Hippocampal formation (tissue), 2 donors: ENCODE measurements around the gene TMEM220.
A peak's percentile ranks its signal among the peaks of the same experiment; 100 is the strongest.
"Not testable (repeated sequence)": the region's sequence is repeated elsewhere in the genome, so short reads cannot be mapped to it uniquely, and the experiment has no call there.

ENCODE experiments used
- DNase-seq, 2 donors: peaks; one replicate each; lab custom pipeline; 2025; lab: John Stamatoyannopoulos, UW

TMEM220 gene

GRCh38 chr17:10728331-10728892 is 1.4 kb downstream of the TMEM220 start:
- DNase-seq, result no peak

- no peak for DNase-seq
These were observed 2.6 kb downstream of the TMEM220 start for GRCh38 chr17:10727192-10727591.

GRCh38 chr17:10726196-10726595 is 3.6 kb downstream of the TMEM220 start:
- no peak for DNase-seq

- DNase-seq, result no peak
These were observed 4.6 kb downstream of the TMEM220 start for GRCh38 chr17:10725262-10725661.

GRCh38 chr17:10724546-10725195 is 5.2 kb downstream of the TMEM220 start:
- DNase-seq, result no peak

- no peak for DNase-seq
These were observed 11.3 kb downstream of the TMEM220 start for GRCh38 chr17:10718547-10718946.

- no peak for DNase-seq
These were observed 13.6 kb downstream of the TMEM220 start for GRCh38 chr17:10716218-10716617.

GRCh38 chr17:10713318-10713717 is 16.5 kb downstream of the TMEM220 start:
- no peak for DNase-seq

- DNase-seq, result no peak
These were observed 24.1 kb downstream of the TMEM220 start for GRCh38 chr17:10705727-10706126.

GRCh38 chr17:10702574-10702973 is 27.2 kb downstream of the TMEM220 start:
- DNase-seq, result no peak

GRCh38 chr17:10699856-10700255 is 30.0 kb downstream of the TMEM220 start:
- DNase-seq, result no peak

GRCh38 chr17:10698096-10698818 is 31.6 kb downstream of the TMEM220 start:
- peak in 1 of 2 donors; percentile 8 for DNase-seq

GRCh38 chr17:10697092-10698081 is 32.4 kb downstream of the TMEM220 start, which contains the start of the genes ADPRM and SCO1:
TSS of gene ADPRM (plus strand) at chr17:10697594. CDS start at chr17:10704927, 7,333 bp downstream.
TSS of gene SCO1 (minus strand) at chr17:10697533. CDS start at chr17:10697507, 26 bp downstream.
- peak; percentile 93 to 94 for DNase-seq

- DNase-seq, result not testable (repeated sequence)
These were observed 33.9 kb downstream of the TMEM220 start for GRCh38 chr17:10695875-10696407.

- no peak for DNase-seq
These were observed 42.3 kb downstream of the TMEM220 start for GRCh38 chr17:10687499-10687898.

- DNase-seq, result no peak
These were observed 46.0 kb downstream of the TMEM220 start for GRCh38 chr17:10683853-10684252.

- no peak for DNase-seq
These were observed 47.9 kb downstream of the TMEM220 start for GRCh38 chr17:10681866-10682446.

GRCh38 chr17:10674704-10675103 is 55.1 kb downstream of the TMEM220 start:
- no peak for DNase-seq

- DNase-seq, result no peak
These were observed 56.5 kb downstream of the TMEM220 start for GRCh38 chr17:10673312-10673711.

GRCh38 chr17:10668775-10669174 is 61.0 kb downstream of the TMEM220 start:
- DNase-seq, result no peak

GRCh38 chr17:10666906-10667305 is 62.9 kb downstream of the TMEM220 start:
- no peak for DNase-seq
